K562 (cell line): ENCODE measurements around the gene CACTIN. TPM values are rescaled to one million over a fixed set of nuclear protein-coding genes. Genes with fewer than 3 reads are reported as not detected.
A peak's percentile ranks its signal among the peaks of the same experiment; 100 is the strongest.

Source experiments
- CAMTA2 ChIP-seq: fragments of 250-450 bp; sonication (Bioruptor Pico); conservative IDR thresholded peaks from 2 replicates; pipeline ENCODE4 v1.5.1; 2022
- ESRRB ChIP-seq: fragments of 250-450 bp; sonication (Bioruptor Pico); IDR thresholded peaks from 2 replicates; pipeline ENCODE4 v1.5.0; 2020; ENCODE audit warnings: mild to moderate bottlenecking, moderate library complexity, borderline replicate concordance
- FOS ChIP-seq: IDR thresholded peaks from 3 replicates; pipeline ENCODE4 v1.6.1; 2011; ENCODE audit not compliant: insufficient read length; ENCODE audit errors: extremely low read depth
- FOXJ2 ChIP-seq: fragments of 200-800 bp; sonication (Bioruptor generic); IDR thresholded peaks from 2 replicates; pipeline ENCODE4 v1.6.1; 2016; ENCODE audit warnings: missing genetic modification characterization, missing compliant biosample characterization
- MLX ChIP-seq, 2 experiments: fragments of 450-650 bp in 1 of 2; sonication (generic) in 1 of 2; formaldehyde crosslinking; conservative IDR thresholded peaks; 2 replicates each; pipeline versions ENCODE4 v1.4.0 to v1.8.1; 2020 to 2022; ENCODE audit warnings: mild to moderate bottlenecking in 1 of 2, missing genetic modification reagents in 1 of 2
- NCOA6 ChIP-seq: fragments of 450-650 bp; IDR thresholded peaks from 2 replicates; pipeline ENCODE4 v1.6.1; 2017; ENCODE audit warnings: mild to moderate bottlenecking
- NONO ChIP-seq, 2 experiments: fragments of 200-400 bp in 1 of 2; fragments of 450-650 bp in 1 of 2; formaldehyde crosslinking in 1 of 2; IDR thresholded peaks; 2 replicates each; pipeline ENCODE4 v1.6.1; 2017; ENCODE audit warnings: low read depth in 2 of 2, mild to moderate bottlenecking in 2 of 2, moderate library complexity in 2 of 2, low read length in 1 of 2
- TCF7L2 ChIP-seq: fragments of 150-350 bp; IDR thresholded peaks from 2 replicates; pipeline ENCODE4 v1.6.1; 2016; ENCODE audit warnings: low read depth, mild to moderate bottlenecking, low read length, moderate library complexity
- WHSC1 ChIP-seq: IDR thresholded peaks from one replicate; pipeline ENCODE4 v1.6.1; 2012; ENCODE audit warnings: low read length, control low read depth, inconsistent platforms
- ZNF23 ChIP-seq: fragments of 250-450 bp; sonication (Bioruptor Pico); IDR thresholded peaks from 2 replicates; pipeline ENCODE4 v1.4.0; 2020; ENCODE audit warnings: mild to moderate bottlenecking
- ZNF280A ChIP-seq: fragments of 450-650 bp; IDR thresholded peaks from 2 replicates; pipeline ENCODE4 v1.6.1; 2018; ENCODE audit warnings: mild to moderate bottlenecking, low read depth; ENCODE audit not compliant: partially characterized antibody
- polyA plus RNA-seq, 8 experiments: library from polyadenylated mRNA; depleted of rRNA in 4 of 8; stranded (reverse) in 5 of 8; unstranded in 3 of 8; fragments of >200 nt; fragmentation: Nextera tagmentation in 2 of 8; fragmentation: Illumina TruSeq in 1 of 8; extraction: Ambion mirVana in 2 of 8; extraction: Trizol in 1 of 8; gene quantifications; 2 replicates each; pipeline versions ENCODE4 v1.2.1 to v1.2.3, GENCODE V29; 2011 to 2014; ENCODE audit warnings: inconsistent platforms in 1 of 8, missing spikeins in 1 of 8
- total RNA-seq, 7 experiments: library from RNA; depleted of rRNA in 6 of 7; stranded (reverse); fragments of >200 nt in 6 of 7; fragmentation: Illumina TruSeq in 2 of 7; extraction: Trizol in 2 of 7; gene quantifications; 2 replicates each; pipeline versions ENCODE4 v1.2.1 to v1.2.3, GENCODE V29; 2011 to 2021; ENCODE audit warnings: low replicate concordance in 1 of 7

The CACTIN gene
- total and polyA plus RNA-seq, 9 of the 15 experiments (the other 6 are each of a cell fraction or from before 2014, with no cell fraction given) = 0.15 to 49.2 (median 15.0) TPM

DNA sequence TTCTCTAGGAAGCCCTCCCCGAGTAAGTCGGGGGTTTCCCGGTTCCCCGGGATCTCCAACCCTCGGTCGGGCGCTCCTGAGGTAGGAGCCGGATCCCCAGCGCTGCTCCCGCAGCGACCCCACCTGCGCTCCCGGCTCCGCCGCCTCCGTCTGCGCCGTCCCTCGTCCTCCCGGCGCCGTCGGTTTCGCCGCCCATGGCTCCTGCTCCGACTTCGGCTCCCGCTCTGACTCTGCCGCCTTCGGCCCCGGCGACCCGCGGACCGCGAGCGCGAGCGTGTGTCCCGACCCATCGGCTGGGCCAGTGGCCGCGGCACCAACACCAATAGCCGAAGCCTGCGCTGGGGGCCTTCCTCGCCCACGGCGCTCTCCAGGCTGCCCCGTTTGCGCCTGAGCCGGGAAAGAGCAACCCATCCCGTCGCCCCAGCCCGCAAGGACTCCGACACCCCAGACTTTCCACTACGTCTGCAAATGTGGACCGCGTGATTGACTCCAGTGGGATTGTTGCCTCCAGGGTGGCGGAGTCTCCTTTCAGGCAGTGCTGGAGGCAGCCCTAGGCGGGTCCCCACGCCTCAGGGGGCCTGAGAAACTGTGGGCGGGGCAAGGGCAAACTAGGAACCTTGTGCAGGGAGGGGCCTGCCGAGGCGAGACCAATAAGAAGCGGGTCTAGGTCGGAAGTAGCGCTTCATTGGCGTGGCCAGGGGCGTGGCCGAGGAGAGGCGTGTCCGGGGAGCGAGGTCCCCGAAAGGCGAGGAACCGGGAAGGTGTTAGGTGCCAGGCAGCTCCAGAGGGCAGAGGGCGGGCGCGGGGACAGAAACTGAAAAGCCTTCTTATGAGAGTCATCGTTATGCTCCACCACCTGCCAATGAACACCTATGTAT is at the start of gene CACTIN (continued):
- TF ChIP-seq ZNF280A (no peak), FOXJ2 (tag) (no peak), ZNF23 (no peak), NCOA6 (no peak), NONO (IDR thresholded peaks at IDR 0.05; ENCODE audit: low read depth in 2 of 2, low read length in 1 of 2) (peak in 1 of 2 experiments; percentile 33; a peak in 1 of 4 replicates), TCF7L2 (no peak), MLX (CRISPR knock-in tag; conservative IDR thresholded peaks at IDR 0.05) (no peak), FOS (peak; percentile 71), ESRRB (no peak), CAMTA2 (CRISPR knock-in tag) (no peak), WHSC1 (no peak)
- TF ChIP-seq, all 486 proteins: peak for 146
